ENCODE data around the gene PET117. TPM values are rescaled to one million over a fixed set of nuclear protein-coding genes. Genes with fewer than 3 reads are reported as not detected.
"Not testable (repeated sequence)": the region's sequence is repeated elsewhere in the genome, so short reads cannot be mapped to it uniquely, and the experiment has no call there.

PET117 gene
- total RNA-seq, 4 donors from 2014 or later, result 2.8 to 17.7 (median 11.2) TPM

DNA sequence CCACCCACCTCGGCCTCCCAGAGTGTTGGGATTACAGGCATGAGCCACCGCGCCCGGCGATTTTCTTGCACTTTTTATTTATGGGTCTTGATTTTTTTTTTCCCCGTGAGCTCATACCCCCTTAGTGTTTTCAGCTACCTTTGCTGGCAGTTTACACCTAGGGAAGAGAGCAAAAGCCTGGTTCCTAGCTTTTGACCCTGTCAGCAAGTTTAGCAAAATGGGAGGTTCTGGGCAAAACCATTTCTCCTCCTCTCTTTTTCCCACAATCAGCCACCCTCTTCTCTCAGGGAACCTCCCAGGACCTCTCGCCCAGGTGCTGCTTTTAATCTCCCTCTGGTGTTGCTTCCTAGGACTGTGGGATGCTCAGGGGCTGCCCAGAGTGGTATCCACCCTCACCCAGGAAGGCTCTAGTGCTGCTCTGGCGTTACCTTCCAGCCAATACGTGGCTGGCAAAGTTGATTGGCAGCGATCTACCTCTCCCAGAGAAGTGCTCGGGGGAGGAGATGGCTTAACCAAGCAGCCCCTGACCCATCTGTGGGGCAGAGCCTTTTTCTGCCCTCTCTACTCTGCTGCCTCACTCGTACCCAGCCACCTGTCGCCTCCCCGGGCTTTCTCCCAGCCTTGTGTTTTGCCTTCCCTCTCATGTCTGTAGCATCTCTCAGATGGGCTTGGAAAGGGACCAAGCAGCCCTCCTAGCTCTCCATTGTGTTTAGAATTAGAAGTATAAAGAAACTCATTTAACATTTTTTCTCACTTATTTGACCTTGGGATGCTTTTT lies 37.4 kb downstream of the PET117 start:
- DNase-seq, result no peak
- in situ Hi-C loops (cut with MboI; ENCODE audit: low pct_ligation_motif_present in 1 of 4, low pct_unique_long_range_greater_than_20kb in 1 of 4, low sequenced_read_pairs in 3 of 4), result no loop called here

GRCh38 chr20:18176318-18176785 lies 38.7 kb downstream of the PET117 start:
- H3K9me3 ChIP-seq, result no peaks in the 10 kb centered on the region
- peaks cover 0 to 10% (median 0%) of the 10 kb centered on the region in 4 donors for H3K36me3 ChIP-seq
- in situ Hi-C loops (cut with MboI; ENCODE audit: low pct_ligation_motif_present in 1 of 4, low pct_unique_long_range_greater_than_20kb in 1 of 4, low sequenced_read_pairs in 3 of 4), result no loop called here
- no peak overlapping the region for H3K27ac ChIP-seq
- TF ChIP-seq, protein P1, sequence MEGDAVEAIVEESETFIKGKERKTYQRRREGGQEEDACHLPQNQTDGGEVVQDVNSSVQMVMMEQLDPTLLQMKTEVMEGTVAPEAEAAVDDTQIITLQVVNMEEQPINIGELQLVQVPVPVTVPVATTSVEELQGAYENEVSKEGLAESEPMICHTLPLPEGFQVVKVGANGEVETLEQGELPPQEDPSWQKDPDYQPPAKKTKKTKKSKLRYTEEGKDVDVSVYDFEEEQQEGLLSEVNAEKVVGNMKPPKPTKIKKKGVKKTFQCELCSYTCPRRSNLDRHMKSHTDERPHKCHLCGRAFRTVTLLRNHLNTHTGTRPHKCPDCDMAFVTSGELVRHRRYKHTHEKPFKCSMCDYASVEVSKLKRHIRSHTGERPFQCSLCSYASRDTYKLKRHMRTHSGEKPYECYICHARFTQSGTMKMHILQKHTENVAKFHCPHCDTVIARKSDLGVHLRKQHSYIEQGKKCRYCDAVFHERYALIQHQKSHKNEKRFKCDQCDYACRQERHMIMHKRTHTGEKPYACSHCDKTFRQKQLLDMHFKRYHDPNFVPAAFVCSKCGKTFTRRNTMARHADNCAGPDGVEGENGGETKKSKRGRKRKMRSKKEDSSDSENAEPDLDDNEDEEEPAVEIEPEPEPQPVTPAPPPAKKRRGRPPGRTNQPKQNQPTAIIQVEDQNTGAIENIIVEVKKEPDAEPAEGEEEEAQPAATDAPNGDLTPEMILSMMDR (IDR thresholded peaks at IDR 0.05), result no peak
- TF ChIP-seq POLR2AphosphoS5 (IDR thresholded peaks at IDR 0.05) (no peak), EP300 (IDR thresholded peaks at IDR 0.05; ENCODE audit: low read depth) (no peak), POLR2A (IDR thresholded peaks at IDR 0.05) (no peak)
- intact Hi-C loops (cut with DNase I; ENCODE audit: low total_unique reads), result no loop called here
- WGBS, 2 donors (ENCODE audit: low coverage in 1 of 2), result 94 to 100% methylated on average over 1 to 8 of the region's 8 CpGs
- no peak overlapping the region for H3K4me3 ChIP-seq
- H3K27me3 ChIP-seq, result no peaks in the 10 kb centered on the region
- no peak for DNase-seq
- H3K4me1 ChIP-seq, result peaks cover 0 to 8% (median 4%) of the 10 kb centered on the region in 4 donors

More for the DNA sequence above, 37.4 kb downstream of the PET117 start:
- 97% methylated on average over 10 to 14 of the region's 14 CpGs for WGBS, 2 donors (ENCODE audit: low coverage in 1 of 2)
- intact Hi-C loops (cut with DNase I; ENCODE audit: low total_unique reads), result no loop called here
- no peak for TF ChIP-seq EP300 (IDR thresholded peaks at IDR 0.05; ENCODE audit: low read depth)
- TF ChIP-seq, protein P1 (IDR thresholded peaks at IDR 0.05), result no peak
- H3K36me3 ChIP-seq, result peaks cover 0 to 4% (median 0%) of the 10 kb centered on the region in 4 donors
- peaks cover 0 to 8% (median 4%) of the 10 kb centered on the region in 4 donors for H3K4me1 ChIP-seq
- no peaks in the 10 kb centered on the region for H3K9me3 ChIP-seq
- no peaks in the 10 kb centered on the region for H3K27me3 ChIP-seq
- no peak overlapping the region for H3K4me3 ChIP-seq
- H3K27ac ChIP-seq, result no peak overlapping the region

DNA sequence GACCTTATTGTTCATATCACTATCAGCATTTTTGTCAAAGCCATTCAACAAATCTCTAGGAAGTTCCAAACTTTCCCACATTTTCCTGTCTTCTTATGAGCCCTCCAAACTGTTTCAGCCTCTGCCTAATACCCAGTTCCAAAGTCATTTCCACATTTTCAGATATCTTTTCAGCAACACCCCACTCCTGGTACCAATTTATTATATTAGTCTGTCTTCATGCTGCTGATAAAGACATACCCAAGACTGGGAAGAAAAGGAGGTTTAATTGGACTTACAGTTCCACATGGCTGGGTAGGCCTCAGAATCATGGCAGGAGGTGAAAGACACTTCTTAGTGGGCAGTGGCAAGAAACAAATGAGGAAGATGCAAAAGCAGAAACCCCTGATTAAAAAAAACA lies 42.7 kb downstream of the PET117 start:
- H3K4me3 ChIP-seq; H3K27ac ChIP-seq; in situ Hi-C loops (cut with MboI; ENCODE audit: low pct_ligation_motif_present in 1 of 4, low pct_unique_long_range_greater_than_20kb in 1 of 4, low sequenced_read_pairs in 3 of 4); H3K9me3 ChIP-seq; DNase-seq; intact Hi-C loops (cut with DNase I; ENCODE audit: low total_unique reads); H3K27me3 ChIP-seq; H3K4me1 ChIP-seq: not testable (repeated sequence)
- H3K36me3 ChIP-seq, result peaks cover 0 to 29% (median 12%) of the 10 kb centered on the region in 4 donors

DNA sequence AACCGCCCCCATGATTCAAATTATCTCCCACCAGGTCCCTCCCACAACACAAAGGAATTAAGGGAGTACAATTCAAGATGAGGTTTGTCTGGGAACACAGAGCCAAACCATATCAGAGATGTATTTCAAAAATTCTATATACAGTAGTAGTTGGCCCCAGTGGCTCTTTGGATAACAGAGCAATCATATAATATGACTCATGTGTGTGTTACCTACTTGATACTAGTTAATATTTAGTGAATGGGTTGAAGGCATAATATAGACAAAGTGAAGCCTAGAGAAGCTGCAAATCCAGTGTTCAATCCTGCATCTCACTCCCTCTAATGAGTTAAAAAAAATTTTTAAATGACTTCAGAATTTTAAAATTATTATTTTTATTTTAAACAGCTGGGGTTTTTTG lies 43.2 kb downstream of the PET117 start:
- peaks cover 0 to 29% (median 14%) of the 10 kb centered on the region in 4 donors for H3K36me3 ChIP-seq
- no peaks in the 10 kb centered on the region for H3K27me3 ChIP-seq
- in situ Hi-C loops (cut with MboI; ENCODE audit: low pct_ligation_motif_present in 1 of 4, low pct_unique_long_range_greater_than_20kb in 1 of 4, low sequenced_read_pairs in 3 of 4), result no loop called here
- TF ChIP-seq POLR2AphosphoS5 (IDR thresholded peaks at IDR 0.05), result no peak
- H3K4me3 ChIP-seq, result no peak overlapping the region
- no peak overlapping the region for H3K27ac ChIP-seq
- intact Hi-C loops (cut with DNase I; ENCODE audit: low total_unique reads), result no loop called here
- no peak for DNase-seq
- H3K9me3 ChIP-seq, result no peaks in the 10 kb centered on the region
- no peaks in the 10 kb centered on the region for H3K4me1 ChIP-seq
- 59 to 100% methylated on average over 1 of the region's 1 CpG for WGBS, 2 donors (ENCODE audit: low coverage in 1 of 2)

DNA sequence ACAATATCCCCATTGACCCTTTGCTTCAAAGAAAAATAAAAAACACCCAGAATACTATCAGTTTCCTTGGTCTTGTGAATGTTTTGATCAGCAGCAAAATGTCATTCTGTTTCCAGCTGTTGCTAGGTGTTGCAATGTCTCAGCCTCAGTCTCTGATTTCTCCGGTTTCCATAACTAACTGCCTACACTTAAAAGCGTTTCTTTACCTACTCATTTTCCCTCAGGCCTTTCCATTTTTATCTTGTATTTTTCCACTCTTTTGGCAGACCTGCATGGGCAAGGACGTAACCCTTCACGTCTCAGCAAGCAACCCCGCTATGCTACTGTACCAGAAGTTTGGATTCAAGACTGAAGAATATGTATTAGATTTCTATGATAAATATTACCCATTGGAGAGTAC lies 49.4 kb downstream of the PET117 start:
- intact Hi-C loops (cut with DNase I; ENCODE audit: low total_unique reads), result no loop called here
- 91 to 94% methylated on average over 5 of the region's 5 CpGs for WGBS, 2 donors (ENCODE audit: low coverage in 1 of 2)
- Histone ChIP-seq H3K4me3 (no peak overlapping the region), H3K27me3 (no peaks in the 10 kb centered on the region), H3K36me3 (peaks cover 0 to 54% (median 14%) of the 10 kb centered on the region in 4 donors), H3K9me3 (no peaks in the 10 kb centered on the region), H3K4me1 (no peaks in the 10 kb centered on the region), H3K27ac (no peak overlapping the region)
- DNase-seq, result no peak
- in situ Hi-C loops (cut with MboI; ENCODE audit: low pct_ligation_motif_present in 1 of 4, low pct_unique_long_range_greater_than_20kb in 1 of 4, low sequenced_read_pairs in 3 of 4), result no loop called here
- TF ChIP-seq EP300 (IDR thresholded peaks at IDR 0.05; ENCODE audit: low read depth) (no peak), POLR2AphosphoS5 (IDR thresholded peaks at IDR 0.05) (no peak), POLR2A (IDR thresholded peaks at IDR 0.05) (no peak)
- TF ChIP-seq, protein P1 (IDR thresholded peaks at IDR 0.05), result no peak
